OCI-LY7 (cell line): ENCODE data around the gene MUC7. TPM values are rescaled to one million over a fixed set of nuclear protein-coding genes. Genes with fewer than 3 reads are reported as not detected.
"Not testable (repeated sequence)": the region's sequence is repeated elsewhere in the genome, so short reads cannot be mapped to it uniquely, and the experiment has no call there.

Source experiments
- BruUV-seq: library from RNA; stranded (reverse); fragments of 400-500 nt; replicated peaks from 2 replicates; lab custom pipeline; 2021; lab: Mats Ljungman, UMichigan
- CTCF ChIA-PET: fragments of 300-600 bp; sonication (Branson Sonifier 250); formaldehyde crosslinking; loops from one replicate; lab custom pipeline; 2022; ENCODE audit warnings: antibody characterized with exemption; ENCODE audit not compliant: unreplicated experiment; lab: Charles Lee
- POLR2A ChIA-PET: fragments of 300-600 bp; sonication (Branson Sonifier 250); formaldehyde crosslinking; loops from one replicate; lab custom pipeline; 2022; ENCODE audit warnings: antibody characterized with exemption; lab: Charles Lee
- DNase-seq: peaks from one replicate; pipeline ENCODE4 v3.0.0-alpha.2; 2015; ENCODE audit warnings: low spot score
- H2AFZ ChIP-seq: fragments of 200-600 bp; sonication (generic), shearing (Covaris generic); 2 replicates; pipeline ENCODE4 v1.6.1; 2014; ENCODE audit warnings: mild to moderate bottlenecking, antibody characterized with exemption, low read length, moderate library complexity
- H3K27ac ChIP-seq: fragments of 200-600 bp; sonication (generic); 2 replicates; pipeline ENCODE4 v1.5.1; 2014; ENCODE audit warnings: mixed run types, low read depth, mild to moderate bottlenecking, moderate library complexity, low read length, inconsistent platforms; ENCODE audit not compliant: poor library complexity, severe bottlenecking
- H3K36me3 ChIP-seq: fragments of 200-600 bp; sonication (generic); 2 replicates; pipeline ENCODE4 v1.6.1; 2014; ENCODE audit warnings: mild to moderate bottlenecking, antibody characterized with exemption, low read length, moderate library complexity, mixed read lengths; ENCODE audit not compliant: insufficient read depth
- H3K4me1 ChIP-seq: fragments of 200-600 bp; sonication (generic); 2 replicates; pipeline ENCODE4 v1.5.1; 2014; ENCODE audit warnings: mild to moderate bottlenecking, low read length; ENCODE audit not compliant: insufficient read depth, poor library complexity, severe bottlenecking
- H3K4me2 ChIP-seq: fragments of 200-600 bp; sonication (generic); 2 replicates; pipeline ENCODE4 v1.6.1; 2014; ENCODE audit warnings: mild to moderate bottlenecking, low read length
- H3K4me3 ChIP-seq: fragments of 200-600 bp; sonication (generic); 2 replicates; pipeline ENCODE4 v1.5.1; 2014; ENCODE audit warnings: mild to moderate bottlenecking, low read depth, low read length; ENCODE audit not compliant: poor library complexity, severe bottlenecking
- H3K79me2 ChIP-seq: fragments of 200-600 bp; sonication (generic); 2 replicates; pipeline ENCODE4 v1.6.1; 2016; ENCODE audit warnings: low read depth, mild to moderate bottlenecking, low read length, moderate library complexity, mixed read lengths; ENCODE audit not compliant: insufficient read depth
- H3K9me2 ChIP-seq: fragments of 200-600 bp; sonication (generic); 2 replicates; pipeline ENCODE4 v1.6.1; 2016; ENCODE audit warnings: mild to moderate bottlenecking, low read length, mixed read lengths; ENCODE audit not compliant: insufficient read depth
- H3K9me3 ChIP-seq: fragments of 200-600 bp; sonication (generic); 2 replicates; pipeline ENCODE4 v1.6.1; 2014; ENCODE audit warnings: mild to moderate bottlenecking, mixed run types, low read length, mixed read lengths
- H4K20me1 ChIP-seq: fragments of 200-600 bp; sonication (generic); 2 replicates; pipeline ENCODE4 v1.6.1; 2014; ENCODE audit warnings: mild to moderate bottlenecking, antibody characterized with exemption, low read length, moderate library complexity, mixed read lengths; ENCODE audit not compliant: insufficient read depth
- CTCF ChIP-seq: fragments of 200-600 bp; sonication (generic); conservative IDR thresholded peaks from 2 replicates; pipeline ENCODE4 v1.5.1; 2014; ENCODE audit warnings: mild to moderate bottlenecking, antibody characterized with exemption, low read length, moderate library complexity, mixed read lengths
- EZH2phosphoT487 ChIP-seq: fragments of 200-600 bp; sonication (generic); IDR thresholded peaks from 2 replicates; pipeline ENCODE4 v1.6.1; 2018; ENCODE audit warnings: low read depth, borderline replicate concordance, mild to moderate bottlenecking, mixed run types, antibody characterized with exemption, low read length, moderate library complexity, mixed read lengths
- intact Hi-C: fragments of 100-400 bp; cut with micrococcal nuclease; formaldehyde crosslinking; loops from one replicate; pipeline ENCODE4 v1.10.0; 2022; ENCODE audit not compliant: unreplicated experiment
- total RNA-seq, 2 experiments: library from RNA; depleted of rRNA in 1 of 2; stranded (reverse); fragments of >200 nt in 1 of 2; shearing (Covaris generic) in 1 of 2; gene quantifications; 2 replicates each; pipeline ENCODE4 v1.2.3, GENCODE V29; 2014 to 2022

Gene MUC7
- total RNA-seq, 2 experiments from 2014 or later: not detected

GRCh38 chr4:70496231-70496630 lies 24.2 kb downstream of the MUC7 start:
- POLR2A ChIA-PET: no interaction called here
- CTCF ChIA-PET: no interaction called here
- intact Hi-C loops: no loop called here

GRCh38 chr4:70501838-70502237 lies 29.8 kb downstream of the MUC7 start:
- H4K20me1 ChIP-seq, H3K9me3 ChIP-seq, H3K79me2 ChIP-seq, H3K4me1 ChIP-seq, H3K9me2 ChIP-seq, H2AFZ ChIP-seq, POLR2A ChIA-PET, CTCF ChIA-PET, H3K36me3 ChIP-seq, DNase-seq, BruUV-seq, H3K27ac ChIP-seq, H3K4me3 ChIP-seq, H3K4me2 ChIP-seq: not testable (repeated sequence)
- intact Hi-C loops: loop anchor here (10.0 kb wide), 1 partner anchor 187 kb away; no protein-coding TSS in a partner anchor

More at GRCh38 chr4:70496231-70496630, 24.2 kb downstream of the MUC7 start:
- no peak overlapping the region for H3K4me2 ChIP-seq
- no peaks in the 10 kb centered on the region for H3K36me3 ChIP-seq
- no peak for DNase-seq
- no peak overlapping the region for H3K4me3 ChIP-seq
- H4K20me1 ChIP-seq: no peaks in the 10 kb centered on the region
- no peak overlapping the region for H2AFZ ChIP-seq
- no peaks in the 10 kb centered on the region for H3K9me3 ChIP-seq
- H3K9me2 ChIP-seq: no peaks in the 10 kb centered on the region
- TF ChIP-seq EZH2phosphoT487 (no peak), CTCF (no peak)
- no TSS peak for BruUV-seq
- H3K79me2 ChIP-seq: no peaks in the 10 kb centered on the region
- H3K27ac ChIP-seq: no peak overlapping the region
- H3K4me1 ChIP-seq: no peaks in the 10 kb centered on the region

- H2AFZ ChIP-seq: 0 out of 2 replicates have a peak overlapping the region, but pooled peaks have one; percentile 5
- no TSS peak for BruUV-seq
Observed at GRCh38 chr4:70504733-70505132, 32.7 kb downstream of the MUC7 start.

More at GRCh38 chr4:70504733-70505132, 32.7 kb downstream of the MUC7 start:
- intact Hi-C loops: loop anchor here (5.0 to 10.0 kb wide), 2 partner anchors 190 to 817 kb away; no protein-coding TSS in a partner anchor
- TF ChIP-seq CTCF: no peak
- no peak for TF ChIP-seq EZH2phosphoT487
- Histone ChIP-seq H3K79me2 (no peaks in the 10 kb centered on the region), H3K27ac (no peak overlapping the region), H3K36me3 (no peaks in the 10 kb centered on the region), H4K20me1 (no peaks in the 10 kb centered on the region), H3K4me3 (no peak overlapping the region), H3K9me3 (no peaks in the 10 kb centered on the region), H3K4me2 (no peak overlapping the region), H3K9me2 (no peaks in the 10 kb centered on the region), H3K4me1 (no peaks in the 10 kb centered on the region)
- ChIA-PET CTCF (no interaction called here), POLR2A (no interaction called here)
- no peak for DNase-seq
